HL-60 (cell line): ENCODE results near the gene TACR1.

Source experiments
- DNase-seq, 2 experiments: peaks; one replicate each; pipeline ENCODE4 v3.0.0-alpha.2; 2010 to 2020; ENCODE audit warnings: low read depth in 1 of 2, low spot score in 1 of 2
- H3K27ac ChIP-seq: fragments of 250-450 bp; sonication (Bioruptor Pico); replicated peaks from 2 replicates; pipeline ENCODE4 v1.5.1; 2020; ENCODE audit warnings: mild to moderate bottlenecking, moderate library complexity
- H3K27me3 ChIP-seq: fragments of 250-450 bp; sonication (Bioruptor Pico); 2 replicates; pipeline ENCODE4 v1.5.1; 2021; ENCODE audit warnings: mild to moderate bottlenecking, moderate library complexity; ENCODE audit not compliant: insufficient read depth, poor library complexity, severe bottlenecking
- H3K4me3 ChIP-seq: replicated peaks from 2 replicates; pipeline ENCODE4 v1.5.1; 2011; ENCODE audit warnings: mild to moderate bottlenecking, control low read depth, low read length; ENCODE audit not compliant: insufficient read depth
- CTCF ChIP-seq: IDR thresholded peaks from one replicate; pipeline ENCODE4 v1.5.1; 2011; ENCODE audit warnings: low read length, control low read depth, inconsistent platforms; ENCODE audit not compliant: insufficient read depth
- GABPA ChIP-seq: IDR thresholded peaks from 2 replicates; pipeline ENCODE4 v1.6.1; 2012; ENCODE audit warnings: low read depth
- POLR2AphosphoS5 ChIP-seq: IDR thresholded peaks from 2 replicates; pipeline ENCODE4 v1.6.1; 2012; ENCODE audit warnings: low read depth
- SPI1 ChIP-seq: IDR thresholded peaks from 2 replicates; pipeline ENCODE4 v1.6.1; 2012; ENCODE audit warnings: low read depth, mild to moderate bottlenecking, borderline replicate concordance
- TF ChIP-seq, protein P1 (sequence below): IDR thresholded peaks from 2 replicates; pipeline ENCODE4 v1.6.1; 2012; ENCODE audit warnings: low read depth; ENCODE audit not compliant: insufficient replicate concordance

The TACR1 gene

DNA sequence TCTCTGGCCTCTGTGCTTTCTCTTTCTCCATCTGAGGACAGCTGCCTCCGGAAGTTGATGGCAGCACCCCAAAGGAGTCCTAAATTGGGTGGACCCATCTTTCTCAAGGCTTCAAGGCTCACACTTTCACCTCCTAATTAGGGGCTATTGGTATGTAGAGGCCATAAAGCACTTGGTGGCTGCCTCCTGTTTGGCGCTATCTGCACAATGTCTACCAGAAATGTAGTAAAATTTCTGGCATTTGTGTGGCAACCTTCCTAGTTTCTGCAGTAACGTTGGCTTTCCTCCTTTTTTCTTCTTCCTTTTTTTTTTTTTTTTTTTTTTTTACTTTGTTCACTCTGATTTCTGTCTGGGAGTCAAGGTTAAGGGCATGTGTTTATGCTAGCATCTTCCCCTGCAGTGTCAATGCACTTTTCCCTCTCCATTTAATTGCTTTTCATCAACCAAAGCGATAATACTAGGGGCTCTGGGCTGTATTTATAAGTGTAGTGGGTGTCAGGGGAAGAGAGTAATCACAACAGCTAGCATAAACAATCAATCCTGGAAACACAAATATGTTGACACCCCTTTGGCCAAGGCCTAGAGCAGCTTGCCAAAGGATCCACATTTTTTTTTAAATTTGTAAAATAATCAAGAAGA lies 86.0 kb downstream of the TACR1 start:
- no peak for TF ChIP-seq POLR2AphosphoS5
- TF ChIP-seq CTCF: no peak
- TF ChIP-seq SPI1: no peak
- no peak for TF ChIP-seq GABPA
- TF ChIP-seq, protein P1, sequence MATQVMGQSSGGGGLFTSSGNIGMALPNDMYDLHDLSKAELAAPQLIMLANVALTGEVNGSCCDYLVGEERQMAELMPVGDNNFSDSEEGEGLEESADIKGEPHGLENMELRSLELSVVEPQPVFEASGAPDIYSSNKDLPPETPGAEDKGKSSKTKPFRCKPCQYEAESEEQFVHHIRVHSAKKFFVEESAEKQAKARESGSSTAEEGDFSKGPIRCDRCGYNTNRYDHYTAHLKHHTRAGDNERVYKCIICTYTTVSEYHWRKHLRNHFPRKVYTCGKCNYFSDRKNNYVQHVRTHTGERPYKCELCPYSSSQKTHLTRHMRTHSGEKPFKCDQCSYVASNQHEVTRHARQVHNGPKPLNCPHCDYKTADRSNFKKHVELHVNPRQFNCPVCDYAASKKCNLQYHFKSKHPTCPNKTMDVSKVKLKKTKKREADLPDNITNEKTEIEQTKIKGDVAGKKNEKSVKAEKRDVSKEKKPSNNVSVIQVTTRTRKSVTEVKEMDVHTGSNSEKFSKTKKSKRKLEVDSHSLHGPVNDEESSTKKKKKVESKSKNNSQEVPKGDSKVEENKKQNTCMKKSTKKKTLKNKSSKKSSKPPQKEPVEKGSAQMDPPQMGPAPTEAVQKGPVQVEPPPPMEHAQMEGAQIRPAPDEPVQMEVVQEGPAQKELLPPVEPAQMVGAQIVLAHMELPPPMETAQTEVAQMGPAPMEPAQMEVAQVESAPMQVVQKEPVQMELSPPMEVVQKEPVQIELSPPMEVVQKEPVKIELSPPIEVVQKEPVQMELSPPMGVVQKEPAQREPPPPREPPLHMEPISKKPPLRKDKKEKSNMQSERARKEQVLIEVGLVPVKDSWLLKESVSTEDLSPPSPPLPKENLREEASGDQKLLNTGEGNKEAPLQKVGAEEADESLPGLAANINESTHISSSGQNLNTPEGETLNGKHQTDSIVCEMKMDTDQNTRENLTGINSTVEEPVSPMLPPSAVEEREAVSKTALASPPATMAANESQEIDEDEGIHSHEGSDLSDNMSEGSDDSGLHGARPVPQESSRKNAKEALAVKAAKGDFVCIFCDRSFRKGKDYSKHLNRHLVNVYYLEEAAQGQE: no peak
- DNase-seq: no peak
- no peak overlapping the region for H3K27ac ChIP-seq

DNA sequence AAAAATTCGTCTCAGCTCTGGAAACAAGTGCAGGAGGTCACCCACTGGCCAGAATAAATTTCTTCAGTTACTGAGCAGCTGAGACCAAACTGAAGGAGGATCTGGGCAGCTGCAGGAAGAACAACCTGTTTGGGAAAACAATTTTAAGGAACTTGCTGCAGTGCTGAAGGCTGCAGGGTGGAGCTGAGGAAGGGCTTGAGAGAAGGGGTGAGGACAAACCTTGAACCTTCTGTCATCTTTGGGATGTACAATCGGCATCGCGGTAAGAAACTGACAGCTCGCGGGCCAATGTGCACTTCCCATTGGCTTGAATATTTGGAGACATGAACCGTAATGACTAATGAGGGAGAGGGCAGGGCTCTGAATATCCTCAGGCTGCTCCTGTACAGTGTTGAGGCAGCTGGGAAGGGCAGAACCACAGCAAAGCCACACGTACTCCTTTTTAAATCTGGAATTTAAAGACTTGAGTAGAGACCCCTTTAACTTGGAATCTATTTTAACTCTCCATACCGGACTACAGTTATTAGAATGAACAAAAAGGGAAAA lies 90.3 kb downstream of the TACR1 start:
- DNase-seq: no peak
- peaks cover 4% of the 10 kb centered on the region for H3K27me3 ChIP-seq
- H3K27ac ChIP-seq: no peak overlapping the region
- H3K4me3 ChIP-seq: no peak overlapping the region
- TF ChIP-seq SPI1 (no peak), CTCF (no peak), GABPA (no peak), POLR2AphosphoS5 (no peak)
- TF ChIP-seq, protein P1: no peak

More for the DNA sequence above, 86.0 kb downstream of the TACR1 start:
- H3K4me3 ChIP-seq: no peak overlapping the region
- peaks cover 4% of the 10 kb centered on the region for H3K27me3 ChIP-seq

- Histone ChIP-seq H3K27ac (no peak overlapping the region), H3K4me3 (no peak overlapping the region), H3K27me3 (no peaks in the 10 kb centered on the region)
- TF ChIP-seq CTCF: no peak
- TF ChIP-seq, protein P1: no peak
- TF ChIP-seq SPI1: no peak
- no peak for TF ChIP-seq POLR2AphosphoS5
- TF ChIP-seq GABPA: no peak
- no peak for DNase-seq
Measured at GRCh38 chr2:75102011-75102410, 97.3 kb downstream of the TACR1 start.
